OCI-LY7 (cell line): ENCODE results near the gene DROSHA. TPM values are rescaled to one million over a fixed set of nuclear protein-coding genes. Genes with fewer than 3 reads are reported as not detected.
A peak's percentile ranks its signal among the peaks of the same experiment; 100 is the strongest.

ENCODE experiments used
- Bru-seq: library from RNA; stranded (reverse); fragments of 400-500 nt; gene quantifications from one replicate; lab custom pipeline; 2021; lab: Mats Ljungman, UMichigan
- BruChase-seq, 2 experiments: library from RNA; stranded (reverse); fragments of 400-500 nt; gene quantifications; one replicate each; lab custom pipeline; 2021; lab: Mats Ljungman, UMichigan
- BruUV-seq: library from RNA; stranded (reverse); fragments of 400-500 nt; replicated peaks from 2 replicates; lab custom pipeline; 2021; lab: Mats Ljungman, UMichigan
- CTCF ChIA-PET: fragments of 300-600 bp; sonication (Branson Sonifier 250); formaldehyde crosslinking; loops from one replicate; lab custom pipeline; 2022; ENCODE audit warnings: antibody characterized with exemption; ENCODE audit not compliant: unreplicated experiment; lab: Charles Lee
- POLR2A ChIA-PET: fragments of 300-600 bp; sonication (Branson Sonifier 250); formaldehyde crosslinking; loops from one replicate; lab custom pipeline; 2022; ENCODE audit warnings: antibody characterized with exemption; lab: Charles Lee
- DNase-seq: peaks from one replicate; pipeline ENCODE4 v3.0.0-alpha.2; 2015; ENCODE audit warnings: low spot score
- H2AFZ ChIP-seq: fragments of 200-600 bp; sonication (generic), shearing (Covaris generic); 2 replicates; pipeline ENCODE4 v1.6.1; 2014; ENCODE audit warnings: mild to moderate bottlenecking, antibody characterized with exemption, low read length, moderate library complexity
- H3K27ac ChIP-seq: fragments of 200-600 bp; sonication (generic); 2 replicates; pipeline ENCODE4 v1.5.1; 2014; ENCODE audit warnings: mixed run types, low read depth, mild to moderate bottlenecking, moderate library complexity, low read length, inconsistent platforms; ENCODE audit not compliant: poor library complexity, severe bottlenecking
- H3K36me3 ChIP-seq: fragments of 200-600 bp; sonication (generic); 2 replicates; pipeline ENCODE4 v1.6.1; 2014; ENCODE audit warnings: mild to moderate bottlenecking, antibody characterized with exemption, low read length, moderate library complexity, mixed read lengths; ENCODE audit not compliant: insufficient read depth
- H3K4me1 ChIP-seq: fragments of 200-600 bp; sonication (generic); 2 replicates; pipeline ENCODE4 v1.5.1; 2014; ENCODE audit warnings: mild to moderate bottlenecking, low read length; ENCODE audit not compliant: insufficient read depth, poor library complexity, severe bottlenecking
- H3K4me2 ChIP-seq: fragments of 200-600 bp; sonication (generic); 2 replicates; pipeline ENCODE4 v1.6.1; 2014; ENCODE audit warnings: mild to moderate bottlenecking, low read length
- H3K4me3 ChIP-seq: fragments of 200-600 bp; sonication (generic); 2 replicates; pipeline ENCODE4 v1.5.1; 2014; ENCODE audit warnings: mild to moderate bottlenecking, low read depth, low read length; ENCODE audit not compliant: poor library complexity, severe bottlenecking
- H3K79me2 ChIP-seq: fragments of 200-600 bp; sonication (generic); 2 replicates; pipeline ENCODE4 v1.6.1; 2016; ENCODE audit warnings: low read depth, mild to moderate bottlenecking, low read length, moderate library complexity, mixed read lengths; ENCODE audit not compliant: insufficient read depth
- H3K9me2 ChIP-seq: fragments of 200-600 bp; sonication (generic); 2 replicates; pipeline ENCODE4 v1.6.1; 2016; ENCODE audit warnings: mild to moderate bottlenecking, low read length, mixed read lengths; ENCODE audit not compliant: insufficient read depth
- H3K9me3 ChIP-seq: fragments of 200-600 bp; sonication (generic); 2 replicates; pipeline ENCODE4 v1.6.1; 2014; ENCODE audit warnings: mild to moderate bottlenecking, mixed run types, low read length, mixed read lengths
- H4K20me1 ChIP-seq: fragments of 200-600 bp; sonication (generic); 2 replicates; pipeline ENCODE4 v1.6.1; 2014; ENCODE audit warnings: mild to moderate bottlenecking, antibody characterized with exemption, low read length, moderate library complexity, mixed read lengths; ENCODE audit not compliant: insufficient read depth
- EZH2phosphoT487 ChIP-seq: fragments of 200-600 bp; sonication (generic); IDR thresholded peaks from 2 replicates; pipeline ENCODE4 v1.6.1; 2018; ENCODE audit warnings: low read depth, borderline replicate concordance, mild to moderate bottlenecking, mixed run types, antibody characterized with exemption, low read length, moderate library complexity, mixed read lengths
- intact Hi-C: fragments of 100-400 bp; cut with micrococcal nuclease; formaldehyde crosslinking; loops from one replicate; pipeline ENCODE4 v1.10.0; 2022; ENCODE audit not compliant: unreplicated experiment
- long read RNA-seq: library from polyadenylated mRNA; stranded (forward); transcript quantifications from one replicate; pipeline ENCODE4 v2.0.0, GENCODE V29; 2022
- total RNA-seq, 2 experiments: library from RNA; depleted of rRNA in 1 of 2; stranded (reverse); fragments of >200 nt in 1 of 2; shearing (Covaris generic) in 1 of 2; gene quantifications; 2 replicates each; pipeline ENCODE4 v1.2.3, GENCODE V29; 2014 to 2022
- TF ChIP-seq, protein P1 (sequence below): fragments of 200-600 bp; sonication (generic); conservative IDR thresholded peaks from 2 replicates; pipeline ENCODE4 v1.5.1; 2014; ENCODE audit warnings: mild to moderate bottlenecking, antibody characterized with exemption, low read length, moderate library complexity, mixed read lengths

DROSHA gene, protein sequence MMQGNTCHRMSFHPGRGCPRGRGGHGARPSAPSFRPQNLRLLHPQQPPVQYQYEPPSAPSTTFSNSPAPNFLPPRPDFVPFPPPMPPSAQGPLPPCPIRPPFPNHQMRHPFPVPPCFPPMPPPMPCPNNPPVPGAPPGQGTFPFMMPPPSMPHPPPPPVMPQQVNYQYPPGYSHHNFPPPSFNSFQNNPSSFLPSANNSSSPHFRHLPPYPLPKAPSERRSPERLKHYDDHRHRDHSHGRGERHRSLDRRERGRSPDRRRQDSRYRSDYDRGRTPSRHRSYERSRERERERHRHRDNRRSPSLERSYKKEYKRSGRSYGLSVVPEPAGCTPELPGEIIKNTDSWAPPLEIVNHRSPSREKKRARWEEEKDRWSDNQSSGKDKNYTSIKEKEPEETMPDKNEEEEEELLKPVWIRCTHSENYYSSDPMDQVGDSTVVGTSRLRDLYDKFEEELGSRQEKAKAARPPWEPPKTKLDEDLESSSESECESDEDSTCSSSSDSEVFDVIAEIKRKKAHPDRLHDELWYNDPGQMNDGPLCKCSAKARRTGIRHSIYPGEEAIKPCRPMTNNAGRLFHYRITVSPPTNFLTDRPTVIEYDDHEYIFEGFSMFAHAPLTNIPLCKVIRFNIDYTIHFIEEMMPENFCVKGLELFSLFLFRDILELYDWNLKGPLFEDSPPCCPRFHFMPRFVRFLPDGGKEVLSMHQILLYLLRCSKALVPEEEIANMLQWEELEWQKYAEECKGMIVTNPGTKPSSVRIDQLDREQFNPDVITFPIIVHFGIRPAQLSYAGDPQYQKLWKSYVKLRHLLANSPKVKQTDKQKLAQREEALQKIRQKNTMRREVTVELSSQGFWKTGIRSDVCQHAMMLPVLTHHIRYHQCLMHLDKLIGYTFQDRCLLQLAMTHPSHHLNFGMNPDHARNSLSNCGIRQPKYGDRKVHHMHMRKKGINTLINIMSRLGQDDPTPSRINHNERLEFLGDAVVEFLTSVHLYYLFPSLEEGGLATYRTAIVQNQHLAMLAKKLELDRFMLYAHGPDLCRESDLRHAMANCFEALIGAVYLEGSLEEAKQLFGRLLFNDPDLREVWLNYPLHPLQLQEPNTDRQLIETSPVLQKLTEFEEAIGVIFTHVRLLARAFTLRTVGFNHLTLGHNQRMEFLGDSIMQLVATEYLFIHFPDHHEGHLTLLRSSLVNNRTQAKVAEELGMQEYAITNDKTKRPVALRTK (N-terminal part only)
- 56.3 and 97.9 TPM in 2 replicates for total RNA-seq (2014; rRNA removed; shearing (Covaris generic))
- 92.8 and 98.3 TPM in 2 replicates for total RNA-seq (2022)
- percentile 82 among the genes with signal in this experiment for Bru-seq, nascent RNA
- BruChase-seq, experiment 1, labeled RNA remaining after a 6-hour chase: percentile 74 among the genes with signal in this experiment
- BruChase-seq, experiment 2, labeled RNA remaining after a 2-hour chase: percentile 74 among the genes with signal in this experiment
- long read RNA-seq, full-length matches to known transcripts: 6 of 57 reads
- long read RNA-seq, partial matches to known transcripts: 16 of 57 reads
- long read RNA-seq, other reads (novel, unspliced or antisense): 35 of 57 reads

DNA sequence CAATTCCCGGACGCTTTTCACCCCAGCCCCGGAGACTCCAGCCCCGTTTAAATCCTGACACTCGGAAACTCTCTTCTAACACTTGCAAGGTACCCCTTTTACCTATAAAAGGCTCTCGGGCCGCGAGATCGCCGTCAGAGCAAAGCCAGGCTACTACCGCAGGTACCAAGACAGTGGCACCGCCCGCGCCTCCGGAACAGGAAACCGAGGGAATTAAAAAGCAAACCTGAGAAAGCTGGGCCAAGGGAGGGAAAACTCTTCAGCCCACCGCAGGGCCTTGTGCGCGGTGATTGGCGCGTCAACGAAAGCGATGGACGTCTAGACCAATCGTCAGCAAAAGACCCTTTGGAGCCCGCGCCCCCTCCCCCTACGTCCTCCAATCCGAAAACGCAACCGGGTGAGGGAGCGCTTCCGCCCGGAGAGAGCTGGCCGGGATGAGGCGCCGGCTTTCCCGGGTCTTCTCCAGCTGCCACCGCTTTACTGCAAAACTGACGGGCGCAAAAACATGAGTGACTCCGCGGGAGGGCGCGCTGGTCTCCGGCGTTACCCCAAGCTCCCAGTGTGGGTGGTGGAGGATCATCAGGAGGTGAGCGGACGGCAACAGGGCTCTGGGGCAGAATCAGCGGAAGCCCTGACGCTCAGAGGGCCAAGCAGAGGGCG lies at the start of gene DROSHA, which contains the start of gene C5orf22:
DROSHA (minus strand) TSS at position 206 of the 660 bp plus-strand sequence. CDS start 3,034 bp downstream, outside the sequence.
C5orf22 (plus strand) TSS at position 414 of the 660 bp plus-strand sequence; CDS start at position 506, 92 bp downstream.
- no TSS peak for BruUV-seq
- ChIA-PET POLR2A (interaction anchor here (0.6 to 1.9 kb wide), 10 partner anchors 9 to 720 kb away, joined by 3 to 13 read pairs (median 3); no protein-coding TSS in a partner anchor), CTCF (interaction anchor here (0.6 to 1.1 kb wide), 2 partner anchors 12 to 561 kb away, joined by 3 read pairs; no protein-coding TSS in a partner anchor)
- Histone ChIP-seq H3K27ac (peak within 1 kb of the TSS; percentile 74), H3K9me2 (no peaks in the 10 kb centered on the region), H3K79me2 (peaks cover 61% of the 10 kb centered on the region), H3K4me1 (peaks cover 34% of the 10 kb centered on the region), H3K4me3 (peak within 1 kb of the TSS; percentile 78), H3K9me3 (no peaks in the 10 kb centered on the region), H3K36me3 (peaks cover 54% of the 10 kb centered on the region), H2AFZ (peak within 1 kb of the TSS; percentile 74), H3K4me2 (peak within 1 kb of the TSS; percentile 95), H4K20me1 (peaks cover 3% of the 10 kb centered on the region; the same call in 1 of the 2 replicates)
- peak; percentile 96 for DNase-seq
- TF ChIP-seq EZH2phosphoT487: no peak
- TF ChIP-seq, protein P1, sequence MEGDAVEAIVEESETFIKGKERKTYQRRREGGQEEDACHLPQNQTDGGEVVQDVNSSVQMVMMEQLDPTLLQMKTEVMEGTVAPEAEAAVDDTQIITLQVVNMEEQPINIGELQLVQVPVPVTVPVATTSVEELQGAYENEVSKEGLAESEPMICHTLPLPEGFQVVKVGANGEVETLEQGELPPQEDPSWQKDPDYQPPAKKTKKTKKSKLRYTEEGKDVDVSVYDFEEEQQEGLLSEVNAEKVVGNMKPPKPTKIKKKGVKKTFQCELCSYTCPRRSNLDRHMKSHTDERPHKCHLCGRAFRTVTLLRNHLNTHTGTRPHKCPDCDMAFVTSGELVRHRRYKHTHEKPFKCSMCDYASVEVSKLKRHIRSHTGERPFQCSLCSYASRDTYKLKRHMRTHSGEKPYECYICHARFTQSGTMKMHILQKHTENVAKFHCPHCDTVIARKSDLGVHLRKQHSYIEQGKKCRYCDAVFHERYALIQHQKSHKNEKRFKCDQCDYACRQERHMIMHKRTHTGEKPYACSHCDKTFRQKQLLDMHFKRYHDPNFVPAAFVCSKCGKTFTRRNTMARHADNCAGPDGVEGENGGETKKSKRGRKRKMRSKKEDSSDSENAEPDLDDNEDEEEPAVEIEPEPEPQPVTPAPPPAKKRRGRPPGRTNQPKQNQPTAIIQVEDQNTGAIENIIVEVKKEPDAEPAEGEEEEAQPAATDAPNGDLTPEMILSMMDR: peak; percentile 52
- intact Hi-C loops: loop anchor here (10.0 kb wide), 1 partner anchor 1913 kb away; the partner anchor contains the start of gene TARS1

GRCh38 chr5:31579558-31579957 lies 47.7 kb upstream of the DROSHA start:
- POLR2A ChIA-PET: interaction anchor here (0.6 to 0.7 kb wide), 2 partner anchors 272 to 483 kb away, joined by 3 to 4 read pairs; no protein-coding TSS in a partner anchor
- CTCF ChIA-PET: no interaction called here
- Histone ChIP-seq H3K4me3 (no peak overlapping the region), H3K27ac (no peak overlapping the region), H3K4me1 (no peaks in the 10 kb centered on the region), H3K9me3 (no peaks in the 10 kb centered on the region), H3K79me2 (no peaks in the 10 kb centered on the region), H3K9me2 (no peaks in the 10 kb centered on the region), H3K4me2 (no peak overlapping the region), H4K20me1 (no peaks in the 10 kb centered on the region), H2AFZ (no peak overlapping the region), H3K36me3 (no peaks in the 10 kb centered on the region)
- TF ChIP-seq EZH2phosphoT487: no peak
- TF ChIP-seq, protein P1: no peak
- intact Hi-C loops: no loop called here
- DNase-seq: no peak
- no TSS peak for BruUV-seq
